ENCODE data around the gene TMEM62.

- TF ChIP-seq CTCF (IDR thresholded peaks at IDR 0.05 in 2 of 3, conservative IDR thresholded peaks at IDR 0.05 in 1 of 3; ENCODE audit: control insufficient read depth in 2 of 3, extremely low read depth in 1 of 3, insufficient read depth in 1 of 3, low read depth in 3 of 3, low read length in 3 of 3) (no peak), ATF7 (IDR thresholded peaks at IDR 0.05; ENCODE audit: low read depth) (no peak), POLR2AphosphoS5 (IDR thresholded peaks at IDR 0.05; ENCODE audit: low read length) (no peak), SP1 (IDR thresholded peaks at IDR 0.05; ENCODE audit: low read depth, low read length) (no peak), CREB1 (IDR thresholded peaks at IDR 0.05; ENCODE audit: low read depth) (no peak), STAT1 (conservative IDR thresholded peaks at IDR 0.05) (no peak), RFX5 (IDR thresholded peaks at IDR 0.05; ENCODE audit: low read depth, low read length) (no peak), SRF (IDR thresholded peaks at IDR 0.05; ENCODE audit: low read depth in 2 of 2, low read length in 2 of 2) (no peak), EP300 (IDR thresholded peaks at IDR 0.05; ENCODE audit: borderline replicate concordance in 1 of 2, control insufficient read depth in 1 of 2, low read depth in 2 of 2, low read length in 2 of 2) (no peak), SMAD1 (IDR thresholded peaks at IDR 0.05; ENCODE audit: low read depth, partially characterized antibody) (no peak)
- TF ChIP-seq, protein P1, sequence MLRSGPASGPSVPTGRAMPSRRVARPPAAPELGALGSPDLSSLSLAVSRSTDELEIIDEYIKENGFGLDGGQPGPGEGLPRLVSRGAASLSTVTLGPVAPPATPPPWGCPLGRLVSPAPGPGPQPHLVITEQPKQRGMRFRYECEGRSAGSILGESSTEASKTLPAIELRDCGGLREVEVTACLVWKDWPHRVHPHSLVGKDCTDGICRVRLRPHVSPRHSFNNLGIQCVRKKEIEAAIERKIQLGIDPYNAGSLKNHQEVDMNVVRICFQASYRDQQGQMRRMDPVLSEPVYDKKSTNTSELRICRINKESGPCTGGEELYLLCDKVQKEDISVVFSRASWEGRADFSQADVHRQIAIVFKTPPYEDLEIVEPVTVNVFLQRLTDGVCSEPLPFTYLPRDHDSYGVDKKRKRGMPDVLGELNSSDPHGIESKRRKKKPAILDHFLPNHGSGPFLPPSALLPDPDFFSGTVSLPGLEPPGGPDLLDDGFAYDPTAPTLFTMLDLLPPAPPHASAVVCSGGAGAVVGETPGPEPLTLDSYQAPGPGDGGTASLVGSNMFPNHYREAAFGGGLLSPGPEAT (IDR thresholded peaks at IDR 0.05; ENCODE audit: low read depth) = no peak
- TF ChIP-seq, protein P2, sequence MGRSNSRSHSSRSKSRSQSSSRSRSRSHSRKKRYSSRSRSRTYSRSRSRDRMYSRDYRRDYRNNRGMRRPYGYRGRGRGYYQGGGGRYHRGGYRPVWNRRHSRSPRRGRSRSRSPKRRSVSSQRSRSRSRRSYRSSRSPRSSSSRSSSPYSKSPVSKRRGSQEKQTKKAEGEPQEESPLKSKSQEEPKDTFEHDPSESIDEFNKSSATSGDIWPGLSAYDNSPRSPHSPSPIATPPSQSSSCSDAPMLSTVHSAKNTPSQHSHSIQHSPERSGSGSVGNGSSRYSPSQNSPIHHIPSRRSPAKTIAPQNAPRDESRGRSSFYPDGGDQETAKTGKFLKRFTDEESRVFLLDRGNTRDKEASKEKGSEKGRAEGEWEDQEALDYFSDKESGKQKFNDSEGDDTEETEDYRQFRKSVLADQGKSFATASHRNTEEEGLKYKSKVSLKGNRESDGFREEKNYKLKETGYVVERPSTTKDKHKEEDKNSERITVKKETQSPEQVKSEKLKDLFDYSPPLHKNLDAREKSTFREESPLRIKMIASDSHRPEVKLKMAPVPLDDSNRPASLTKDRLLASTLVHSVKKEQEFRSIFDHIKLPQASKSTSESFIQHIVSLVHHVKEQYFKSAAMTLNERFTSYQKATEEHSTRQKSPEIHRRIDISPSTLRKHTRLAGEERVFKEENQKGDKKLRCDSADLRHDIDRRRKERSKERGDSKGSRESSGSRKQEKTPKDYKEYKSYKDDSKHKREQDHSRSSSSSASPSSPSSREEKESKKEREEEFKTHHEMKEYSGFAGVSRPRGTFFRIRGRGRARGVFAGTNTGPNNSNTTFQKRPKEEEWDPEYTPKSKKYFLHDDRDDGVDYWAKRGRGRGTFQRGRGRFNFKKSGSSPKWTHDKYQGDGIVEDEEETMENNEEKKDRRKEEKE (IDR thresholded peaks at IDR 0.05) = no peak
These were observed 32.5 kb downstream of the TMEM62 start for GRCh38 chr15:43165801-43166325.

Data from GM12878 (cell line).